BJ (cell line): ENCODE measurements around the gene APOA1. TPM values are rescaled to one million over a fixed set of nuclear protein-coding genes. Genes with fewer than 3 reads are reported as not detected.

ENCODE experiments used
- CTCF ChIA-PET: fragments of 350-600 bp; formaldehyde crosslinking; extraction: SDS; loops from one replicate; lab custom pipeline; 2021; ENCODE audit warnings: antibody characterized with exemption, inconsistent platforms; lab: Yijun Ruan, JAX
- POLR2A ChIA-PET: fragments of 300-600 bp; sonication (Branson Sonifier 250); formaldehyde crosslinking; extraction: SDS; loops from one replicate; lab custom pipeline; 2021; ENCODE audit warnings: antibody characterized with exemption; lab: Charles Lee
- DNase-seq: peaks from one replicate; pipeline ENCODE4 v3.0.0-alpha.2; 2011; ENCODE audit warnings: low read depth
- H3K27me3 ChIP-seq: 2 replicates; pipeline ENCODE4 v1.6.0; 2011; ENCODE audit warnings: low read length; ENCODE audit not compliant: control insufficient read depth, insufficient read depth
- H3K36me3 ChIP-seq: 2 replicates; pipeline ENCODE4 v1.5.1; 2011; ENCODE audit warnings: low read length; ENCODE audit not compliant: control insufficient read depth, insufficient read depth
- H3K4me3 ChIP-seq: 2 replicates; pipeline ENCODE4 v1.5.1; 2011; ENCODE audit warnings: low read depth, mild to moderate bottlenecking, control low read depth, low read length
- CTCF ChIP-seq: IDR thresholded peaks from 2 replicates; pipeline ENCODE4 v1.5.1; 2011; ENCODE audit warnings: low read depth, mild to moderate bottlenecking, control low read depth, inconsistent platforms, low read length, moderate library complexity; ENCODE audit not compliant: insufficient read depth
- polyA plus RNA-seq: library from polyadenylated mRNA; depleted of rRNA; stranded (reverse); fragments of >200 nt; gene quantifications from 2 replicates; pipeline ENCODE4 v1.2.3, GENCODE V29; 2011

The APOA1 gene
- polyA plus RNA-seq, 1 experiment: not detected

- no peaks in the 10 kb centered on the region for H3K36me3 ChIP-seq
- POLR2A ChIA-PET: no interaction called here
- H3K4me3 ChIP-seq: no peak overlapping the region
- no peaks in the 10 kb centered on the region; the same call in 1 of the 2 replicates for H3K27me3 ChIP-seq
- CTCF ChIA-PET: interaction anchor here (0.9 to 1.8 kb wide), 4 partner anchors 9 to 36 kb away, joined by 3 to 9 read pairs (median 3); no protein-coding TSS in a partner anchor
- no peak for DNase-seq
- no peak for TF ChIP-seq CTCF
These were observed 11.3 kb downstream of the APOA1 start for GRCh38 chr11:116825854-116826750.

GRCh38 chr11:116825434-116825833, 12.0 kb downstream of the APOA1 start:
- no peak for DNase-seq
- Histone ChIP-seq H3K4me3 (no peak overlapping the region), H3K36me3 (no peaks in the 10 kb centered on the region), H3K27me3 (no peaks in the 10 kb centered on the region; the same call in 1 of the 2 replicates)
- CTCF ChIA-PET: interaction anchor here (0.9 to 1.8 kb wide), 2 partner anchors 10 to 11 kb away, joined by 3 to 9 read pairs; no protein-coding TSS in a partner anchor
- POLR2A ChIA-PET: no interaction called here
- TF ChIP-seq CTCF: no peak

GRCh38 chr11:116823031-116823843, 14.2 kb downstream of the APOA1 start, which contains the start of gene APOA4:
Gene APOA4, minus strand, starts transcription at chr11:116823304. Its CDS starts 113 bp downstream, at chr11:116823191.
- Histone ChIP-seq H3K4me3 (no peak within 1 kb of the TSS), H3K36me3 (no peaks in the 10 kb centered on the region), H3K27me3 (no peaks in the 10 kb centered on the region; the same call in 1 of the 2 replicates)
- no peak for DNase-seq
- ChIA-PET CTCF (interaction anchor here (0.6 to 1.5 kb wide), 4 partner anchors 13 to 283 kb away, joined by 3 to 5 read pairs (median 4); no protein-coding TSS in a partner anchor), POLR2A (no interaction called here)
- TF ChIP-seq CTCF: no peak

- ChIA-PET POLR2A (no interaction called here), CTCF (interaction anchor here (0.6 to 1.5 kb wide), 3 partner anchors 14 to 284 kb away, joined by 3 to 5 read pairs (median 4); no protein-coding TSS in a partner anchor)
- Histone ChIP-seq H3K36me3 (no peaks in the 10 kb centered on the region), H3K4me3 (no peak overlapping the region), H3K27me3 (no peaks in the 10 kb centered on the region; the same call in 1 of the 2 replicates)
- TF ChIP-seq CTCF: no peak
- no peak for DNase-seq
These were observed 14.8 kb downstream of the APOA1 start for GRCh38 chr11:116822575-116822974.
